GM13977 (cell line): ENCODE measurements around the gene MTA1.

Experiments used
- DNase-seq: peaks from one replicate; pipeline ENCODE4 v3.0.0; 2012; ENCODE audit warnings: low spot score
- CTCF ChIP-seq: IDR thresholded peaks from 2 replicates; pipeline ENCODE4 v1.5.1; 2012; ENCODE audit warnings: mild to moderate bottlenecking, control low read depth; ENCODE audit not compliant: insufficient read depth; ENCODE audit errors: extremely low read depth, missing control alignments
- in situ Hi-C: fragments of 300-500 bp; cut with MboI; formaldehyde crosslinking; loops from one replicate; pipeline ENCODE4 v1.12.0; 2022; ENCODE audit warnings: low sequenced_read_pairs, low pct_unique_long_range_greater_than_20kb, mixed read lengths, inconsistent platforms; ENCODE audit not compliant: unreplicated experiment

The MTA1 gene

GRCh38 chr14:105499256-105500035 is 79.8 kb downstream of the MTA1 start:
- in situ Hi-C loops, result loop anchor here (10.0 to 25.0 kb wide), 2 partner anchors 125 to 387 kb away; no protein-coding TSS in a partner anchor
- no peak for DNase-seq
- TF ChIP-seq CTCF, result no peak

GRCh38 chr14:105500036-105500725 is 80.6 kb downstream of the MTA1 start:
- no peak for DNase-seq
- in situ Hi-C loops, result loop anchor here (25.0 kb wide), 1 partner anchor 388 kb away; no protein-coding TSS in a partner anchor
- no peak for TF ChIP-seq CTCF

GRCh38 chr14:105500726-105501101 is 81.1 kb downstream of the MTA1 start:
- DNase-seq, result no peak
- no peak for TF ChIP-seq CTCF
- in situ Hi-C loops, result loop anchor here (25.0 kb wide), 1 partner anchor 388 kb away; no protein-coding TSS in a partner anchor

- TF ChIP-seq CTCF, result no peak
- DNase-seq, result no peak
- in situ Hi-C loops, result loop anchor here (25.0 kb wide), 1 partner anchor 389 kb away; no protein-coding TSS in a partner anchor
Measured at GRCh38 chr14:105501504-105502291, 82.1 kb downstream of the MTA1 start.

- DNase-seq, result no peak
- in situ Hi-C loops, result loop anchor here (25.0 kb wide), 1 partner anchor 390 kb away; no protein-coding TSS in a partner anchor
Measured at GRCh38 chr14:105502446-105503295, 83.0 kb downstream of the MTA1 start.

More at GRCh38 chr14:105502446-105503295, 83.0 kb downstream of the MTA1 start:
- TF ChIP-seq CTCF, result no peak
